HT1080 (cell line): ENCODE measurements around the gene NOS1. TPM values are rescaled to one million over a fixed set of nuclear protein-coding genes. Genes with fewer than 3 reads are reported as not detected.

Experiments used
- DNase-seq: peaks from one replicate; pipeline ENCODE4 v3.0.0-alpha.2; 2015; ENCODE audit warnings: low read depth
- total RNA-seq: library from RNA; depleted of rRNA; stranded (reverse); fragments of >200 nt; shearing (Covaris generic); gene quantifications from 2 replicates; pipeline ENCODE4 v1.2.3, GENCODE V29; 2014; rRNA removed

Gene NOS1
- total RNA-seq, 1 experiment from 2014 or later, result 0.02 TPM

- no peak for DNase-seq
Observed at GRCh38 chr12:117180758-117181467, 180.5 kb downstream of the NOS1 start.

- DNase-seq, result no peak
Observed at GRCh38 chr12:117178745-117179144, 182.7 kb downstream of the NOS1 start.

GRCh38 chr12:117178301-117178700, 183.1 kb downstream of the NOS1 start:
- DNase-seq, result no peak

GRCh38 chr12:117172168-117172567, 189.3 kb downstream of the NOS1 start:
- no peak for DNase-seq

- DNase-seq, result no peak
Observed at GRCh38 chr12:117171499-117172162, 189.8 kb downstream of the NOS1 start.

GRCh38 chr12:117169548-117169947, 191.9 kb downstream of the NOS1 start:
- no peak for DNase-seq

- DNase-seq, result no peak
Observed at GRCh38 chr12:117168976-117169375, 192.4 kb downstream of the NOS1 start.

- no peak for DNase-seq
Observed at GRCh38 chr12:117167769-117168168, 193.7 kb downstream of the NOS1 start.

- no peak for DNase-seq
Observed at GRCh38 chr12:117166107-117166506, 195.3 kb downstream of the NOS1 start.

GRCh38 chr12:117165342-117165741, 196.1 kb downstream of the NOS1 start:
- DNase-seq, result no peak

- DNase-seq, result no peak
Observed at GRCh38 chr12:117162633-117163032, 198.8 kb downstream of the NOS1 start.

- DNase-seq, result no peak
Observed at GRCh38 chr12:117162167-117162539, 199.3 kb downstream of the NOS1 start.

- DNase-seq, result no peak
Observed at GRCh38 chr12:117161460-117162166, 199.8 kb downstream of the NOS1 start.

GRCh38 chr12:117159674-117160073, 201.8 kb downstream of the NOS1 start:
- DNase-seq, result no peak

GRCh38 chr12:117158911-117159553, 202.4 kb downstream of the NOS1 start:
- no peak for DNase-seq

Other genes with a start within 250 kb of the NOS1 start
- 36.1 and 60.6 TPM in 2 replicates for gene FBXO21, start 171.2 kb downstream of the NOS1 start, total RNA-seq